Small intestine (tissue), 7 donors: ENCODE data around the gene LMAN2L. TPM values are rescaled to one million over a fixed set of nuclear protein-coding genes. Genes with fewer than 3 reads are reported as not detected.

Experiments used
- DNase-seq, 2 donors: peaks; one replicate each; pipeline versions ENCODE4 v3.0.0 to v3.0.0-alpha.2; 2013
- FAIRE-seq: peaks from 2 replicates; lab custom pipeline; 2012; peaks lifted over from hg19 to GRCh38; lab: Jason Lieb, UNC
- H3K27ac ChIP-seq, 3 donors: one replicate each; pipeline ENCODE4 v1.5.1; 2013; ENCODE audit warnings: low read length in 2 of 3, mild to moderate bottlenecking in 2 of 3, control low read depth in 1 of 3, inconsistent platforms in 1 of 3, low read depth in 1 of 3, moderate library complexity in 1 of 3
- H3K27me3 ChIP-seq, 3 donors: one replicate each; pipeline ENCODE4 v1.6.1; 2013; ENCODE audit warnings: low read length in 3 of 3, inconsistent platforms in 1 of 3; ENCODE audit not compliant: control insufficient read depth in 3 of 3, insufficient read depth in 3 of 3
- H3K36me3 ChIP-seq, 3 donors: one replicate each; pipeline ENCODE4 v1.6.1; 2013; ENCODE audit warnings: low read length in 3 of 3, inconsistent platforms in 1 of 3, low read depth in 1 of 3, mild to moderate bottlenecking in 1 of 3, moderate library complexity in 1 of 3; ENCODE audit not compliant: control insufficient read depth in 3 of 3, insufficient read depth in 2 of 3
- H3K4me1 ChIP-seq, 3 donors: one replicate each; pipeline ENCODE4 v1.6.1; 2013; ENCODE audit warnings: low read length in 2 of 3, inconsistent platforms in 1 of 3, low read depth in 1 of 3, mild to moderate bottlenecking in 1 of 3, moderate library complexity in 1 of 3; ENCODE audit not compliant: control insufficient read depth in 3 of 3, insufficient read depth in 2 of 3
- H3K4me3 ChIP-seq, 3 donors: one replicate each; pipeline ENCODE4 v1.5.1; 2013; ENCODE audit warnings: low read length in 3 of 3, control low read depth in 1 of 3, inconsistent platforms in 1 of 3, low read depth in 1 of 3, mild to moderate bottlenecking in 1 of 3, moderate library complexity in 1 of 3
- H3K9me3 ChIP-seq, 2 donors: one replicate each; pipeline ENCODE4 v1.6.1; 2013; ENCODE audit warnings: low read depth in 1 of 2, low read length in 1 of 2; ENCODE audit not compliant: control insufficient read depth in 2 of 2, insufficient read depth in 1 of 2
- WGBS, 3 donors: extraction: QIAGEN DNeasy Blood & Tissue Kit; methylation state at CpG; one replicate each; pipeline ENCODE4 v1.1.7; 2013; 5-methylcytosine and 5-hydroxymethylcytosine counted together
- polyA plus RNA-seq, 4 donors: library from polyadenylated mRNA; stranded (reverse) in 3 of 4; unstranded in 1 of 4; fragments of 200-250 nt in 3 of 4; fragments of 120-200 nt in 1 of 4; gene quantifications; one replicate each; pipeline versions ENCODE4 v1.2.1 to v1.2.3, GENCODE V29; 2013
- donor health status: healthy with polysubstance abuse.
- donor health status: control.
- donor health status: control.
- donor health status: Bipolar disorder and iron deficiency.
- donor health status: healthy.

Gene LMAN2L
- polyA plus RNA-seq, 4 donors, result 3.5 to 31.1 (median 8.3) TPM

- no peak overlapping the region for H3K4me3 ChIP-seq
- FAIRE-seq, result no peak
- WGBS, 3 donors, result 61 to 79% (median 74%) methylated on average over 8 of the region's 8 CpGs
- H3K27ac ChIP-seq, result peak overlapping the region in 2 of 3 donors; percentile 59 to 79
- DNase-seq, result no peak
- peaks cover 0 to 24% (median 12%) of the 10 kb centered on the region in 3 donors for H3K4me1 ChIP-seq
- H3K27me3 ChIP-seq, result no peaks in the 10 kb centered on the region
- H3K9me3 ChIP-seq, result no peaks in the 10 kb centered on the region
- H3K36me3 ChIP-seq, result peaks cover 7 to 46% (median 7%) of the 10 kb centered on the region in 3 donors
Measured at GRCh38 chr2:96734880-96735583, 4.8 kb downstream of the LMAN2L start.

DNA sequence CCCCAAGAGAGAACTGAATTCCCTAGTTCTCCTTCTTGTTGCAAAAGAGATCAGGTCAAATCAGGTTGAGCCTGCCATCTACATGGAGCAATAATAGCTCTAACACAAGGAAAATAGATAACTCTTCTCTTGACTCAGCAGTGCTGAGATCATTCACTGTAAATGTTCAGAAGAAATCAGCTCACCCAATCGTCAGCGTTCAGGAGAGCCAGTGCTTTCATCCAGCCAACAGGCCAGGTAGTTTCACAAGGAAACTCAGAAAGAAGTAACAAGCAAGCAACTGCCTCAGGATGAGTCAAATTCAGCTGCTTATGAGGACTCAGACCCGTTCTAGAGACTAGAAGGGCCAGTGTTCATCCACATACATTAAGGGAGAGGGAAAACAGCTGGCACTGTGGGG is 5.9 kb downstream of the LMAN2L start:
- 79 to 89% (median 85%) methylated on average over 3 of the region's 3 CpGs for WGBS, 3 donors
- Histone ChIP-seq H3K27ac (peak overlapping the region in 1 of 3 donors; percentile 79), H3K4me1 (peaks cover 0 to 24% (median 9%) of the 10 kb centered on the region in 3 donors), H3K9me3 (no peaks in the 10 kb centered on the region), H3K36me3 (peaks cover 7 to 48% (median 7%) of the 10 kb centered on the region in 3 donors), H3K27me3 (no peaks in the 10 kb centered on the region), H3K4me3 (no peak overlapping the region)
- FAIRE-seq (no peak), DNase-seq (peak in 1 of 2 donors; percentile 62)

GRCh38 chr2:96730212-96730611 is 9.7 kb downstream of the LMAN2L start:
- WGBS, 3 donors, result 95 to 100% (median 98%) methylated on average over 2 of the region's 2 CpGs
- FAIRE-seq, result no peak
- H3K27ac ChIP-seq, result no peak overlapping the region

GRCh38 chr2:96729748-96730147 is 10.1 kb downstream of the LMAN2L start:
- FAIRE-seq, result no peak
- peaks cover 9 to 60% (median 9%) of the 10 kb centered on the region in 3 donors for H3K36me3 ChIP-seq

More at GRCh38 chr2:96730212-96730611, 9.7 kb downstream of the LMAN2L start:
- H3K36me3 ChIP-seq, result peaks cover 9 to 59% (median 9%) of the 10 kb centered on the region in 3 donors
- H3K27me3 ChIP-seq, result no peaks in the 10 kb centered on the region
- H3K9me3 ChIP-seq, result no peaks in the 10 kb centered on the region
- peaks cover 0 to 15% (median 0%) of the 10 kb centered on the region in 3 donors for H3K4me1 ChIP-seq
- H3K4me3 ChIP-seq, result no peak overlapping the region
- DNase-seq, result no peak

GRCh38 chr2:96727431-96727830 is 12.4 kb downstream of the LMAN2L start:
- Histone ChIP-seq H3K27me3 (no peaks in the 10 kb centered on the region), H3K4me3 (no peak overlapping the region), H3K36me3 (peaks cover 2 to 56% (median 5%) of the 10 kb centered on the region in 3 donors), H3K27ac (no peak overlapping the region), H3K9me3 (no peaks in the 10 kb centered on the region), H3K4me1 (no peaks in the 10 kb centered on the region)
- FAIRE-seq, result no peak
- 92 to 97% (median 94%) methylated on average over 5 of the region's 5 CpGs for WGBS, 3 donors
- DNase-seq, result peak in 1 of 2 donors; percentile 34

More at GRCh38 chr2:96729748-96730147, 10.1 kb downstream of the LMAN2L start:
- Histone ChIP-seq H3K27ac (no peak overlapping the region), H3K4me3 (no peak overlapping the region), H3K4me1 (peaks cover 0 to 13% (median 0%) of the 10 kb centered on the region in 3 donors), H3K9me3 (no peaks in the 10 kb centered on the region), H3K27me3 (no peaks in the 10 kb centered on the region)
- no peak for DNase-seq
- WGBS, 3 donors, result 92 to 97% (median 95%) methylated on average over 7 of the region's 7 CpGs

DNA sequence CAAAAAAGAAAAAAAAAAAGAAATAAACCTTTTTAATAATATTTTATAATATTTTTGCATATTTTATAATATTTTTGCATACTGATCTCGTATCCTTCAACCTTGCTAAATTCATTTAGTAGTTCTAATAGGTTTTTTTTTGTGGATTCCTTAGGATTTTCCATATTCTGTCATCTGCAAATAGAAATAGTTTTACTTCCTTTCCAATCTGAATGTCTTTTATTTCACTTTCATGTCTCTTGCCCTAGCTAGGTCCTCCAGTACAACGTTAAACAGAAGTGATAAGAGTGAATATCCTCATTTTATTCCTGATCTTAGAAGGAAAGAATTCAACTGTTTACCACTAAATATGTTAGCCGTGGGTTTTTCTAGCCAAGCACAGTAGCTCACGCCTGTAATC is 13.7 kb downstream of the LMAN2L start:
- DNase-seq, result no peak
- FAIRE-seq, result no peak
- Histone ChIP-seq H3K4me3 (no peak overlapping the region), H3K36me3 (peaks cover 2 to 51% (median 4%) of the 10 kb centered on the region in 3 donors), H3K27me3 (no peaks in the 10 kb centered on the region), H3K9me3 (no peaks in the 10 kb centered on the region), H3K27ac (no peak overlapping the region), H3K4me1 (no peaks in the 10 kb centered on the region)
- 82 to 88% (median 87%) methylated on average over 4 of the region's 4 CpGs for WGBS, 3 donors

GRCh38 chr2:96716388-96716787 is 23.5 kb downstream of the LMAN2L start:
- Histone ChIP-seq H3K36me3 (peaks cover 0 to 49% (median under 1%) of the 10 kb centered on the region in 3 donors), H3K27me3 (no peaks in the 10 kb centered on the region), H3K4me3 (no peak overlapping the region), H3K4me1 (peaks cover 0 to 9% (median 0%) of the 10 kb centered on the region in 3 donors), H3K27ac (no peak overlapping the region), H3K9me3 (no peaks in the 10 kb centered on the region)
- FAIRE-seq (no peak), DNase-seq (no peak)

- DNase-seq (peak in 1 of 2 donors; percentile 12), FAIRE-seq (no peak)
- Histone ChIP-seq H3K4me3 (no peak overlapping the region), H3K9me3 (no peaks in the 10 kb centered on the region), H3K36me3 (peaks cover 2 to 49% (median 6%) of the 10 kb centered on the region in 3 donors), H3K27ac (no peak overlapping the region), H3K4me1 (peaks cover 0 to 9% (median 0%) of the 10 kb centered on the region in 3 donors), H3K27me3 (no peaks in the 10 kb centered on the region)
- 73 to 76% (median 76%) methylated on average over 5 of the region's 5 CpGs for WGBS, 3 donors
Measured at GRCh38 chr2:96715658-96716057, 24.2 kb downstream of the LMAN2L start.
